HG03354 (cell line): ENCODE results near the gene HOMER2.

Source experiments
- ATAC-seq: cut with Tn5 transposase; IDR thresholded peaks from one replicate; pipeline ENCODE4 v1.9.1; 2021; ENCODE audit warnings: mild to moderate bottlenecking; ENCODE audit not compliant: unreplicated experiment, poor library complexity, severe bottlenecking

The HOMER2 gene

DNA sequence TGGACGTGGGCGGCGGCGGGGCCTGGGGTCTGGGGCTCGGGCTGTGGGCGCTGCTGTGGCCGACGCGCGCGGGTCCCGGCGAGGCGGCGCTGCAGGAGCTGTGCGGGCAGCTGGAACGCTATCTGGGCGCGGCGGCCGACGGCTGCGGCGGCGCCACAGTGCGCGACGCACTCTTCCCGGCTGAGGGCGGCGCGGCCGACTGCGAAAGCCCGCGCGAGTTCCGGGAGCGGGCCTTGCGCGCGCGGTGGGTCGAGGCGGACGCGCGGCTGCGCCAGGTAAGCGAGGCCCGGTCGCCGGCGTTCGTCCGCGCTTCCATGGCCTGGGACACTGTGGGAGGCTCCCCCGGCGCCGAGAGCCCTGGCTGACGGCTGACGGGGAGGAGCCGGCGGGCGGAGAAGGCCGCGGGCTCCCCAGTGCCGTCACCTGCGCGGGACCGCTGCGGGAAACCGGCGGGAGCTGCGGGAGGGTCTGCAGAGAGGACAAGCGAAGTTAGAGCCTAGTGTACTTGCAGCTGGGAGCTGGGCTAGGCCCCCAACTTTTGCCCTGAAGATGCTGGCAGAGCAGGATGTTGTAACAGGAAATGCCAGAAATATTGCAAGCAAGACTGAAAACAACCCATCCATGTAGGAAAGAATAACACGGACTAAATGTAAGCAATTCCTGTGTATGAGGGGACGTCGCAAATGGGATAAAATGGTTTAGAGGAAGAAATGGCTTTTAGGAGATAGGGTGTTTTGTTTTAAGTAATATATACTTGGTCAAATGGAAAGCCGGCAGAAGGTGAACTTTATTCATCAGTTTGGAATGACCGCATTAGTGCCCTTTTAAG lies 142.2 kb downstream of the HOMER2 start:
- ATAC-seq = peak; percentile 28

DNA sequence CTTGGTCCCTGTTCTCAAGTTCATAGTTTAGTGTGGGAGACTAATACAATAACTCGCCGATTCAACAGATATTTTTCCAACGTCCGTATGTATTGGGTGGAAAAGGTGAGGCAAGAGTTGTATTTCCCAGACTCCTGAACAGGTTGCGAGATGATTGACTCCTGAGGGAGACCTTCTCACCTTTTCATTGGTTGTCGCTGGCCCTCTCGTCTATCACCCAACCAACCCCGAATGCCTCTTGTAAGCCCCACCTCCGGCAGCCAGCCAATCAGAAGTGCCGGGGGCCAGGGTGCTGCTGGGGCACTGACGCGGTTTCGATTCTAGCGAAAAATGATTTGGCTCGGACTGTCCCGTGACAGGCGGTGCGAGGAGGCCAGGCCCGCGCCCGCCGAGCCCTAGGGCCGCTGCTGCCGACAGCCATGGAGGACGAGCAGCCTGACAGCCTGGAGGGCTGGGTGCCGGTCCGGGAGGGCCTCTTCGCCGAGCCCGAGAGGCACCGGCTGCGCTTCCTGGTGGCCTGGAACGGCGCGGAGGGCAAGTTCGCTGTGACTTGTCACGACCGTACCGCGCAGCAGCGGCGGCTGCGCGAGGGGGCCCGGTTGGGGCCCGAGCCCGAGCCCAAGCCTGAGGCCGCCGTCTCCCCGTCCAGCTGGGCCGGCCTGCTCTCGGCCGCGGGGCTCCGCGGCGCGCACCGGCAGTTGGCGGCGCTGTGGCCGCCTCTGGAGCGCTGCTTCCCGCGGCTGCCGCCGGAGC lies 143.0 kb downstream of the HOMER2 start, which contains the start of gene WHAMM:
WHAMM (plus strand) TSS at position 321 of the 753 bp plus-strand sequence; CDS start at position 420, 99 bp downstream.
- ATAC-seq = peak; percentile 84

- ATAC-seq = no peak
Measured at GRCh38 chr15:82808634-82809041, 143.9 kb downstream of the HOMER2 start.

DNA sequence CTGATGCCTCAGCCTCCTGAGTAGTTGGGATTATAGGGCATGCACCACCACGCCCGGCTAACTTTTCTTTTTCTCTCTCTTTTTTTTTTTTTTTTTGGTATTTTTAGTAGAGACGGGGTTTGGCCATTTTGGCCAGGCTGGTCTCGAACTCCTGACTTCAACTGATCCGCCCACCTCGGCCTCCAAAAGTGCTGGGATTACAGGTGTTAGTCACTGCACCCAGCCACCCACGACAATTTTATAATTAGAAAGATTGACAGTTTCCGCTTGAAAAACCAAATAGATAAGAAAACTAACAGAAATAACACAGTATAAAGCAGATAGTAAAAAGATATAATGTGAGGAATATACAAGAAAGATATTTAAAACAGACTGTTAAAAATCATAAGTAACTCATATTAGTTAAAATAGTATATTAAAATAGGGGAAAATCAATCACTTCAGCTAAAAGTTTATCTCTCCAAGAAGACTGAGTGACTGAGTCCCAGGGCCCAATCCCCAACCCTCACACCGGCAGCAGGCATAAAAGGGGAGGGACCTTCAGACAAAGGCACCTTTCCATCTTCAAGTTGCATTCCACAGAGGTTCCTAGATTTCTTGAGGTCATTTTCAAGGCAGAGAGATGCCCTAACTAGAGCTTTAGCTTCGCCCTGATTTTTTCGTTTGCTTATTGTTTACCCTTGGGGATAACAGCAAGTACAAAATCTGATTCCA lies 144.4 kb downstream of the HOMER2 start:
- no peak for ATAC-seq

DNA sequence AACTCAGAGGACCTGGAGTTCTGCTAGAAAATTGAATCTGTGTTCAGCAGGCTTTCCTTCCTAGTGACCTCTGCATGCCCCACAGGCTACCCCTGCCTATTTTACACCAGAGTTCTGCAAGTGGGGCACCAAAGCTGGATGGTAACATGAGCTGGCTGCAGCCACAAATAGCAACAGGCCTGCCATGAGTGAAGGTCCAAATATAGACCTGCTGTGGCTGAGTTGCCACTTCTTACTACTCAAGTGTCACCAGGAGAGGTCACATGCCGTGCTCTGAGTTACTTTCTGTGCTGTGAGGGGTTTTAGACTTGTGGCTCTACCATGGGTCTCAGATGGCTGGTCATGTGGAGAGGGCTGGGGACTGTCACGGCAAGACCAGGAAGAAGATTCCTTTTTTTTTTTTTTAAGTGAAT lies 146.5 kb downstream of the HOMER2 start, which contains the start of gene FSD2:
FSD2 (minus strand) TSS at position 76 of the 413 bp plus-strand sequence. CDS start 18,679 bp downstream, outside the sequence.
- peak; percentile 66 for ATAC-seq

- no peak for ATAC-seq
Measured at GRCh38 chr15:82804575-82804949, 148.0 kb downstream of the HOMER2 start.

GRCh38 chr15:82803793-82804574 lies 148.5 kb downstream of the HOMER2 start:
- no peak for ATAC-seq

DNA sequence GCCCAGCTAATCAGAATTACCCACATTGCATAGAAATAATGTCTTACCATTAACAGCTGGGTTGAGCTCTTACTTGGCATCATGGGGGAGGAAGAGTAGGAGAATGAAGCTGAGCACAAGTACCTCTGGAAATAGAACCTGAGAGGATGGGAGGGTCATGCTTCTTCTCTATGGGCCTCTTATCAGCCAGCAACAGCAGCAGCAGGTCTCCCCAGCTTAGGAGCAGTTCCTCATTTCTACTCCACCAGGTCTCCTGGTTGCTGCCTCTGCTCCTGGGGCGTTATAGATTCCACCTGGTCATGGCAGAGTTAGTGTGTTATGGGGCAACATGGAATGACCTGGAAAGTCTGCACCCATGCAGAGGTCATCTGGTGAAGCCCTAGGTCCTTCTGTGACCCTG lies 150.0 kb downstream of the HOMER2 start:
- ATAC-seq = no peak

- no peak for ATAC-seq
Measured at GRCh38 chr15:82799183-82799841, 153.2 kb downstream of the HOMER2 start.
